Fibroblast of lung (primary cell): ENCODE results near the gene PRPH. TPM values are rescaled to one million over a fixed set of nuclear protein-coding genes. Genes with fewer than 3 reads are reported as not detected.
"Not testable (repeated sequence)": the region's sequence is repeated elsewhere in the genome, so short reads cannot be mapped to it uniquely, and the experiment has no call there.

Source experiments
- DNase-seq, 2 donors: peaks; one replicate each; pipeline versions ENCODE4 v3.0.0 to v3.0.0-alpha.2; 2010; ENCODE audit warnings: low read depth in 2 of 2
- H2AFZ ChIP-seq: 2 replicates; pipeline ENCODE4 v1.5.1; 2012; ENCODE audit warnings: low read length, control low read depth, inconsistent platforms
- H3K27ac ChIP-seq: 2 replicates; pipeline ENCODE4 v1.5.1; 2011; ENCODE audit warnings: low read length, control low read depth; ENCODE audit not compliant: insufficient read depth
- H3K27me3 ChIP-seq: 2 replicates; pipeline ENCODE4 v1.5.1; 2011; ENCODE audit warnings: mild to moderate bottlenecking, low read length; ENCODE audit not compliant: control insufficient read depth, insufficient read depth
- H3K36me3 ChIP-seq: 2 replicates; pipeline ENCODE4 v1.5.1; 2011; ENCODE audit warnings: low read length; ENCODE audit not compliant: control insufficient read depth, insufficient read depth
- H3K4me1 ChIP-seq: 2 replicates; pipeline ENCODE4 v1.5.1; 2011; ENCODE audit warnings: low read length; ENCODE audit not compliant: control insufficient read depth, insufficient read depth; ENCODE audit errors: extremely low read depth
- H3K4me2 ChIP-seq: 2 replicates; pipeline ENCODE4 v1.5.1; 2011; ENCODE audit warnings: low read length, control low read depth; ENCODE audit not compliant: insufficient read depth; ENCODE audit errors: extremely low read depth
- H3K4me3 ChIP-seq, 4 experiments: fragments of 200-600 bp in 1 of 4; sonication (generic) in 1 of 4; replicated peaks in 1 of 4; 2 replicates each; pipeline ENCODE4 v1.5.1; 2011 to 2016; ENCODE audit warnings: low read length in 4 of 4, low read depth in 3 of 4, mild to moderate bottlenecking in 3 of 4, control low read depth in 2 of 4, inconsistent platforms in 1 of 4, mixed read lengths in 1 of 4; ENCODE audit not compliant: insufficient read depth in 1 of 4; ENCODE audit errors: control extremely low read depth in 1 of 4
- H3K79me2 ChIP-seq: 2 replicates; pipeline ENCODE4 v1.5.1; 2012; ENCODE audit warnings: mild to moderate bottlenecking, low read length, inconsistent platforms; ENCODE audit not compliant: control insufficient read depth, insufficient read depth
- H3K9ac ChIP-seq: 2 replicates; pipeline ENCODE4 v1.5.1; 2011; ENCODE audit warnings: mild to moderate bottlenecking, low read length, control low read depth; ENCODE audit not compliant: insufficient read depth
- H3K9me3 ChIP-seq: 2 replicates; pipeline ENCODE4 v1.5.1; 2012; ENCODE audit warnings: low read depth, low read length; ENCODE audit not compliant: control insufficient read depth, insufficient read depth
- H4K20me1 ChIP-seq: 2 replicates; pipeline ENCODE4 v1.5.1; 2011; ENCODE audit warnings: low read length; ENCODE audit not compliant: control insufficient read depth, insufficient read depth; ENCODE audit errors: extremely low read depth
- EZH2 ChIP-seq: IDR thresholded peaks from 2 replicates; pipeline ENCODE4 v1.5.1; 2012; ENCODE audit warnings: low read length, control low read depth, mild to moderate bottlenecking; ENCODE audit errors: missing control alignments
- polyA plus RNA-seq, 2 donors: library from polyadenylated mRNA; depleted of rRNA in 1 of 2; stranded (reverse) in 1 of 2; unstranded in 1 of 2; fragments of >200 nt; gene quantifications; 2 replicates each; pipeline ENCODE4 v1.2.1, GENCODE V29; 2011 to 2012; ENCODE audit warnings: missing spikeins in 1 of 2
- total RNA-seq: library from RNA; depleted of rRNA; stranded (reverse); fragments of >200 nt; gene quantifications from 2 replicates; pipeline ENCODE4 v1.2.1, GENCODE V29; 2014
- TF ChIP-seq, protein P1 (sequence below), 2 donors: IDR thresholded peaks in 1 of 2; conservative IDR thresholded peaks in 1 of 2; 1 replicate in 1 of 2; 2 replicates in 1 of 2; pipeline ENCODE4 v1.5.1; 2011 to 2012; ENCODE audit warnings: low read length in 2 of 2, control low read depth in 1 of 2, inconsistent platforms in 1 of 2, low read depth in 1 of 2, mild to moderate bottlenecking in 1 of 2

PRPH gene
- total and polyA plus RNA-seq, 2 donors (not counting 1 experiment from before 2014, with no cell fraction given) = 0.06 to 0.50 TPM

DNA sequence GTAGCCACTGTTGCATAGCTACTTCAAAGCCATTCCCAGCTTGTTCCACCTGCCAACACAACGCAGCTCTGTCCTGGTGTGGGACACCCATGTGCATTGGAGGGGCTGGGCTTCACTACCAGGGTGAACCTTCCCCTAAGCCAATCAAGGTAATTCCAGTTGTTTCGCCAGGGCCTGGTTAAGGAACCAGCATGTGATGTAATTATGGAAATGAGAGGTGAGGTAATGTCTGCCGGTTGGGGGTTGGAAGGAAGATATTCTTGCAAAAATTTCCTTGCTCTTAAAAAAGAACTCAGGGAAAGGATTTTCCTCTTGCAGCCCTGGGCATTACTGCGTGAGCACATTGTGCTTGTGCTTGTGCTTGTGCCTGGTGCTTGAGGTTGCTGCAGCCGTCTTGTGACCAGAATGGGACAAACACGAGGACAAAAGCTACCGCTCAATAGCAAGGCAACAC is 15.2 kb upstream of the PRPH start:
- Histone ChIP-seq H3K4me3 (no peak overlapping the region), H3K4me2 (no peak overlapping the region), H3K9ac (no peak overlapping the region), H3K36me3 (no peaks in the 10 kb centered on the region), H2AFZ (no peak overlapping the region), H3K27ac (no peak overlapping the region), H3K4me1 (no peaks in the 10 kb centered on the region), H3K9me3 (no peaks in the 10 kb centered on the region), H4K20me1 (no peaks in the 10 kb centered on the region), H3K27me3 (no peaks in the 10 kb centered on the region), H3K79me2 (no peaks in the 10 kb centered on the region)
- DNase-seq = peak in 1 of 2 donors; percentile 62
- no peak for TF ChIP-seq EZH2
- TF ChIP-seq, protein P1, sequence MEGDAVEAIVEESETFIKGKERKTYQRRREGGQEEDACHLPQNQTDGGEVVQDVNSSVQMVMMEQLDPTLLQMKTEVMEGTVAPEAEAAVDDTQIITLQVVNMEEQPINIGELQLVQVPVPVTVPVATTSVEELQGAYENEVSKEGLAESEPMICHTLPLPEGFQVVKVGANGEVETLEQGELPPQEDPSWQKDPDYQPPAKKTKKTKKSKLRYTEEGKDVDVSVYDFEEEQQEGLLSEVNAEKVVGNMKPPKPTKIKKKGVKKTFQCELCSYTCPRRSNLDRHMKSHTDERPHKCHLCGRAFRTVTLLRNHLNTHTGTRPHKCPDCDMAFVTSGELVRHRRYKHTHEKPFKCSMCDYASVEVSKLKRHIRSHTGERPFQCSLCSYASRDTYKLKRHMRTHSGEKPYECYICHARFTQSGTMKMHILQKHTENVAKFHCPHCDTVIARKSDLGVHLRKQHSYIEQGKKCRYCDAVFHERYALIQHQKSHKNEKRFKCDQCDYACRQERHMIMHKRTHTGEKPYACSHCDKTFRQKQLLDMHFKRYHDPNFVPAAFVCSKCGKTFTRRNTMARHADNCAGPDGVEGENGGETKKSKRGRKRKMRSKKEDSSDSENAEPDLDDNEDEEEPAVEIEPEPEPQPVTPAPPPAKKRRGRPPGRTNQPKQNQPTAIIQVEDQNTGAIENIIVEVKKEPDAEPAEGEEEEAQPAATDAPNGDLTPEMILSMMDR (conservative IDR thresholded peaks at IDR 0.05 in 1 of 2, IDR thresholded peaks at IDR 0.05 in 1 of 2; ENCODE audit: low read depth in 1 of 2, low read length in 2 of 2) = no peak

- H3K4me1 ChIP-seq, H4K20me1 ChIP-seq, H3K36me3 ChIP-seq, H2AFZ ChIP-seq, H3K4me2 ChIP-seq, H3K9me3 ChIP-seq, H3K9ac ChIP-seq, H3K79me2 ChIP-seq, DNase-seq, H3K4me3 ChIP-seq, H3K27ac ChIP-seq, H3K27me3 ChIP-seq: not testable (repeated sequence)
Observed at GRCh38 chr12:49280545-49280944, 14.4 kb upstream of the PRPH start.

- no peaks in the 10 kb centered on the region for H3K4me1 ChIP-seq
- no peaks in the 10 kb centered on the region for H3K27me3 ChIP-seq
- H2AFZ ChIP-seq = no peak overlapping the region
- no peak overlapping the region for H3K27ac ChIP-seq
- H3K4me2 ChIP-seq = no peak overlapping the region
- no peaks in the 10 kb centered on the region for H3K9me3 ChIP-seq
- DNase-seq = no peak
- no peaks in the 10 kb centered on the region for H4K20me1 ChIP-seq
- no peak overlapping the region for H3K4me3 ChIP-seq
- H3K79me2 ChIP-seq = no peaks in the 10 kb centered on the region
- no peaks in the 10 kb centered on the region for H3K36me3 ChIP-seq
- H3K9ac ChIP-seq = no peak overlapping the region
- TF ChIP-seq, protein P1 (conservative IDR thresholded peaks at IDR 0.05 in 1 of 2, IDR thresholded peaks at IDR 0.05 in 1 of 2; ENCODE audit: low read depth in 1 of 2, low read length in 2 of 2) = no peak
- no peak for TF ChIP-seq EZH2
Observed at GRCh38 chr12:49282302-49282701, 12.6 kb upstream of the PRPH start.

- H4K20me1 ChIP-seq, H3K9ac ChIP-seq, H2AFZ ChIP-seq, H3K4me1 ChIP-seq, H3K27ac ChIP-seq, H3K9me3 ChIP-seq, DNase-seq, H3K4me2 ChIP-seq, H3K36me3 ChIP-seq, H3K4me3 ChIP-seq, H3K79me2 ChIP-seq, H3K27me3 ChIP-seq: not testable (repeated sequence)
Observed at GRCh38 chr12:49282740-49283375, 12.1 kb upstream of the PRPH start.
